Stimulated activated CD4-positive, alpha-beta T cell treated with anti-CD3 and anti-CD28 coated beads, Interleukin-1b, Interleukin-23, amount 100 ng/mL, for 4 hours (primary cell): Measurements from ENCODE around the gene STRIP1.

Experiments used
- DNase-seq, 2 donors: peaks; one replicate each; pipeline ENCODE4 v3.0.0-alpha.2; 2020; ENCODE audit warnings: low read depth in 2 of 2

The STRIP1 gene

GRCh38 chr1:110091791-110092190 is 57.4 kb downstream of the STRIP1 start:
- no peak for DNase-seq

GRCh38 chr1:110092991-110093390 is 58.6 kb downstream of the STRIP1 start:
- no peak for DNase-seq

- DNase-seq, result no peak
Observed at GRCh38 chr1:110094931-110095654, 60.7 kb downstream of the STRIP1 start.

- DNase-seq, result no peak
Observed at GRCh38 chr1:110097507-110098221, 63.2 kb downstream of the STRIP1 start.

- no peak for DNase-seq
Observed at GRCh38 chr1:110098222-110099026, 64.0 kb downstream of the STRIP1 start.

- no peak for DNase-seq
Observed at GRCh38 chr1:110100335-110100734, 65.9 kb downstream of the STRIP1 start.

GRCh38 chr1:110102081-110102480 is 67.7 kb downstream of the STRIP1 start:
- no peak for DNase-seq
